Ovary (tissue), 9 donors: ENCODE measurements around the gene GBP6. TPM values are rescaled to one million over a fixed set of nuclear protein-coding genes. Genes with fewer than 3 reads are reported as not detected.
"Not testable (repeated sequence)": the region's sequence is repeated elsewhere in the genome, so short reads cannot be mapped to it uniquely, and the experiment has no call there.

ENCODE experiments used
- DNase-seq, 5 donors: peaks; one replicate each; pipeline ENCODE4 v3.0.0-alpha.2; 2019 to 2020
- H3K27ac ChIP-seq, 2 donors: fragments of 200-600 bp; one replicate each; pipeline versions ENCODE4 v1.5.1 to v1.8.0; 2019 to 2022
- H3K27me3 ChIP-seq: fragments of 200-600 bp; one replicate; pipeline ENCODE4 v1.8.0; 2022
- H3K36me3 ChIP-seq: fragments of 200-600 bp; sonication (generic); one replicate; pipeline ENCODE4 v1.5.1; 2019
- H3K4me1 ChIP-seq: one replicate; pipeline ENCODE4 v1.8.1; 2013; ENCODE audit warnings: mild to moderate bottlenecking, moderate library complexity; ENCODE audit not compliant: insufficient read depth
- H3K4me3 ChIP-seq: fragments of 200-600 bp; sonication (generic); one replicate; pipeline ENCODE4 v1.5.1; 2017
- H3K9me3 ChIP-seq, 2 donors: fragments of 200-600 bp in 1 of 2; sonication (generic) in 1 of 2; one replicate each; pipeline versions ENCODE4 v1.5.1 to v1.8.1; 2013 to 2019; ENCODE audit warnings: mild to moderate bottlenecking in 1 of 2, moderate library complexity in 1 of 2
- CTCF ChIP-seq, 3 donors: fragments of 450-650 bp in 2 of 3; fragments of 200-600 bp in 1 of 3; IDR thresholded peaks; one replicate each; pipeline versions ENCODE4 v1.5.1 to v1.8.0; 2016 to 2022; ENCODE audit warnings: antibody characterized with exemption in 3 of 3, mild to moderate bottlenecking in 1 of 3
- EP300 ChIP-seq: sonication (generic); formaldehyde crosslinking; IDR thresholded peaks from one replicate; pipeline ENCODE4 v1.6.1; 2017; ENCODE audit warnings: antibody characterized with exemption
- POLR2A ChIP-seq: fragments of 450-650 bp; IDR thresholded peaks from one replicate; pipeline ENCODE4 v1.6.1; 2017; ENCODE audit warnings: antibody characterized with exemption, mild to moderate bottlenecking, moderate library complexity
- WGBS, 3 donors: extraction: QIAGEN DNeasy Blood & Tissue Kit in 1 of 3; methylation state at CpG; one replicate each; pipeline versions ENCODE4 v1.1.5 to v1.1.7; 2013 to 2017; 5-methylcytosine and 5-hydroxymethylcytosine counted together
- intact Hi-C, 4 donors: fragments of 100-400 bp; cut with DNase I; formaldehyde crosslinking; loops; one replicate each; pipeline versions ENCODE4 v1.11.0 to v1.15.1; 2022 to 2023
- polyA plus RNA-seq, 2 donors: library from polyadenylated mRNA; stranded (reverse); fragments of 200-250 nt in 1 of 2; fragments of 350-450 nt in 1 of 2; fragmentation: Illumina TruSeq in 1 of 2; extraction: RNeasy Lipid Tissue Mini Kit (QIAGEN cat#74804) in 1 of 2; gene quantifications; one replicate each; pipeline ENCODE4 v1.2.3, GENCODE V29; 2013 to 2014
- total RNA-seq, 7 donors: library from RNA; depleted of rRNA in 2 of 7; stranded (reverse); fragments of >200 nt in 2 of 7; fragmentation: NEBNext Ultra II Directional in 3 of 7; extraction: Animal tissue kit (Norgen Biotek cat#: 25700) in 3 of 7; gene quantifications; one replicate each; pipeline versions ENCODE4 v1.1.0 to v1.2.4, GENCODE V29; 2016 to 2023
- donor health status: DM: no; HTN: no; CAD: no; lungs with moderate emphysema.
- donor health status: DM: no; HTN: no; CAD: no.
- donor health status: Bipolar disorder and iron deficiency.
- donor health status: DM: yes; HTN: yes; CAD: no.
- donor health status: DM: no; HTN: no; CAD: no.
- donor health status: DM: yes; HTN: yes; CAD: no.

The GBP6 gene
- total and polyA plus RNA-seq, 9 donors = 0.18 to 0.77 (median 0.34) TPM; not detected in 1

GRCh38 chr1:89425056-89425455 is 61.2 kb downstream of the GBP6 start:
- 59 to 87% (median 74%) methylated on average over 3 of the region's 3 CpGs for WGBS, 3 donors
- H3K9me3 ChIP-seq = no peaks in the 10 kb centered on the region
- H3K36me3 ChIP-seq = no peaks in the 10 kb centered on the region
- no peak overlapping the region for H3K4me3 ChIP-seq
- H3K27ac ChIP-seq = no peak overlapping the region
- no peak for TF ChIP-seq CTCF (IDR thresholded peaks at IDR 0.05)
- no peak for TF ChIP-seq EP300
- no peak for TF ChIP-seq POLR2A
- H3K27me3 ChIP-seq = no peaks in the 10 kb centered on the region
- H3K4me1 ChIP-seq = no peaks in the 10 kb centered on the region
- intact Hi-C loops = no loop called here
- no peak for DNase-seq

- 89 to 93% (median 92%) methylated on average over 6 of the region's 6 CpGs for WGBS, 3 donors
- intact Hi-C loops = no loop called here
- Histone ChIP-seq H3K9me3 (no peaks in the 10 kb centered on the region), H3K4me1 (no peaks in the 10 kb centered on the region), H3K36me3 (no peaks in the 10 kb centered on the region), H3K4me3 (no peak overlapping the region), H3K27me3 (no peaks in the 10 kb centered on the region), H3K27ac (no peak overlapping the region)
- TF ChIP-seq POLR2A (no peak), CTCF (IDR thresholded peaks at IDR 0.05) (no peak), EP300 (no peak)
- DNase-seq = no peak
Observed at GRCh38 chr1:89429062-89429461, 65.2 kb downstream of the GBP6 start.

DNA sequence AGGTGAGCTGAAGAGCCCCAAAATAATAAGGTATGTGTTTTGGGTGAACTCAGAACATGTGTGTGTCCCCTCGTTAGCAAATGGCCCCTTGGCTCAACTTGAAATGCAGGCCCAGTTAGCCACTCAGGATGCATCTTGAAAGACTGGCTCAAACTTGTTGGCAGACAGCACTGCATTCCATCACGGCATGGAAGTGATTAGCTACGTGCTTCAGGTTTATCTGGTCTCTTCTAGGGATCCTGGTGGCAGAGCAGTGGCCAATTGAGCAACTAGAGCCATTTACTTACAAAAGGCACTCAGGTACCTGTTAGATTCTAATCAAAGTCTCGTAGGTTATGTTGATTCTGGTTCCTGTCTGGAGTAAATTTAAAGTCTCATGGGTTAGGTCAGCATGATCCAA is 65.8 kb downstream of the GBP6 start:
- H3K4me1 ChIP-seq, H3K36me3 ChIP-seq, H3K9me3 ChIP-seq, H3K4me3 ChIP-seq, DNase-seq, H3K27me3 ChIP-seq, intact Hi-C loops, H3K27ac ChIP-seq: not testable (repeated sequence)
- WGBS, 3 donors = 71 to 86% (median 76%) methylated on average over 1 to 2 of the region's 4 CpGs

DNA sequence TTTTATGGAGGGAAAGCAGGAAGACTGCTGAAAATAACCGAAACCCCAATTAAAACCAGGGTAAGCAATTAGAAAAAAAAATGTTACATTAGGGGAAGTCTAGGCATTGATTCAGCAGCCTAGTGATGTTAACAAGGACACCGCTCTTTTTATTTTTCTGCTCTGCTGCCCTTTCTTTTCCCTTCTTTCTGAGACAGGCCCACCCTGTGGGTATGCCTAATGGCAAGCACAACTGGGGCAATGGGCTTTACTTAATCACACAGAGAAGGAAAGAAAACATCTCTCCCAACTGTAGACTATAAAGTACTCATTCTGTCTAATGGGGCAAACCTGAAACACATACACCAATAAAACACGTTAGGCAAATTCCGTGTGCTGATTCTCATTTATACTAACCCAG is 69.6 kb downstream of the GBP6 start:
- no peak for DNase-seq
- intact Hi-C loops = no loop called here
- WGBS, 3 donors = 68 to 93% (median 92%) methylated on average over 4 of the region's 4 CpGs

DNA sequence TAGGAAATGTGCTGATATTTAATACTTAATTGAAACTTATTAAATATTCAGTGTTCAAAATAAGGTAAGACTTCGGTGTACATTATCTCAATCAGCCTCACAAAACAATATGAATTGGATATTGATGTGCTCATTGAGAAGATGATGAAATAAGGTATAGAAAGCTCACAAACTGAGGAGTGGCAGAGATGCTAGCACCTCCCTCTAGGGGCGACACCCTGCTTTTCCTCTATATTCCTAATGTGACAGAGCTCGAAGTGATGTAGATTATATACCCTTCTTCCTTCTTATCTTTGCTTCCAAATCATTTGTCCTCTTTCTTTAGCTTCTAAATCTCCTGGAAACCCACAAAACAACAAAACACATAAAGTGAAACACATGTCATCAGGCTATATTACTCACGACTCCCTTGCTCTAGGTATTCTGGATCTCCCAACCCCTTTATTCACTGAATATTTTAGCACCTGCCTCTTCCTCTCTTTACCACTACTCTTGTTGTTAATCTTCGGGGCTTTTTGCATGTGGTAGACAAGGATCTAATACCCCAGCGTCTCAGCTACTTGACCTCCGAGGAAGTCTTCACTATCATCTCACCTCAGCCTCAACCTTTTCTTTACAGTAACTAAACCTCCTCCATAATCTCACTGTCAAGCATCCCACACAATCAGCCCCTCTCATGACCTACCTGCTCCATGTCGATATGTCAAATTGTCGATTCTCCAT is 70.4 kb downstream of the GBP6 start:
- H3K27me3 ChIP-seq, intact Hi-C loops, H3K36me3 ChIP-seq, H3K27ac ChIP-seq, H3K9me3 ChIP-seq, H3K4me3 ChIP-seq, DNase-seq, H3K4me1 ChIP-seq: not testable (repeated sequence)
- 82 to 89% (median 85%) methylated on average over 9 of the region's 9 CpGs for WGBS, 3 donors

More for the DNA sequence above, 69.6 kb downstream of the GBP6 start:
- Histone ChIP-seq H3K9me3 (no peaks in the 10 kb centered on the region), H3K4me1 (no peaks in the 10 kb centered on the region), H3K27ac (no peak overlapping the region), H3K27me3 (no peaks in the 10 kb centered on the region), H3K4me3 (no peak overlapping the region), H3K36me3 (no peaks in the 10 kb centered on the region)
- TF ChIP-seq EP300 (no peak), POLR2A (no peak), CTCF (IDR thresholded peaks at IDR 0.05) (no peak)

Other genes with a start within 250 kb of the GBP6 start
- 100 to 1,000 TPM in 1 of 7 donors, 10 to 100 TPM in 6; 39.3 to 105 (median 65.8) TPM for gene GBP2, start 237.9 kb upstream of the GBP6 start, total RNA-seq
- 100 to 1,000 TPM in 1 of 2 donors, 10 to 100 TPM in 1; 74.9 to 237 TPM for gene GBP2, start 237.9 kb upstream of the GBP6 start, polyA plus RNA-seq
- gene GBP7, start 188.1 kb upstream of the GBP6 start, total RNA-seq = under 1 TPM in 2 of 7 donors, not detected in 5; 0.15 to 0.28 TPM
- gene GBP7, start 188.1 kb upstream of the GBP6 start, polyA plus RNA-seq = not detected
- gene GBP4, start 165.1 kb upstream of the GBP6 start, total RNA-seq = 10 to 100 TPM in 2 of 7 donors, 1 to 10 TPM in 5; 5.7 to 23.7 (median 8.4) TPM
- gene GBP4, start 165.1 kb upstream of the GBP6 start, polyA plus RNA-seq = 10 to 100 TPM; 16.8 to 40.8 TPM
- 1 to 10 TPM; 1.0 to 3.2 (median 1.4) TPM for gene GBP5, start 91.2 kb upstream of the GBP6 start, total RNA-seq
- 1 to 10 TPM in 1 of 2 donors, under 1 TPM in 1; 0.77 to 8.6 TPM for gene GBP5, start 91.2 kb upstream of the GBP6 start, polyA plus RNA-seq
- gene LRRC8B, start 160.8 kb downstream of the GBP6 start, total RNA-seq = 1 to 10 TPM; 4.9 to 9.3 (median 6.8) TPM
- 1 to 10 TPM; 1.2 to 8.6 TPM for gene LRRC8B, start 160.8 kb downstream of the GBP6 start, polyA plus RNA-seq